Neural cell (in vitro differentiated cells): ENCODE results near the gene TBATA.

Experiments used
- CTCF ChIP-seq: fragments of 450-650 bp; IDR thresholded peaks from 2 replicates; pipeline ENCODE4 v1.5.1; 2014; ENCODE audit warnings: antibody characterized with exemption, mild to moderate bottlenecking, moderate library complexity; ENCODE audit not compliant: poor library complexity, severe bottlenecking
- EP300 ChIP-seq: fragments of 450-650 bp; conservative IDR thresholded peaks from 2 replicates; pipeline ENCODE4 v1.6.1; 2014; ENCODE audit warnings: antibody characterized with exemption, mild to moderate bottlenecking, moderate library complexity; ENCODE audit not compliant: poor library complexity, severe bottlenecking
- EZH2 ChIP-seq: fragments of 200-600, 300-800 bp; shearing (Covaris generic), sonication (generic); IDR thresholded peaks from 2 replicates; pipeline ENCODE4 v1.6.1; 2014; ENCODE audit warnings: antibody characterized with exemption, low read length, borderline replicate concordance, mild to moderate bottlenecking; ENCODE audit not compliant: insufficient read depth, poor library complexity, severe bottlenecking
- MXI1 ChIP-seq: fragments of 450-650 bp; conservative IDR thresholded peaks from 2 replicates; pipeline ENCODE4 v1.6.1; 2014; ENCODE audit warnings: antibody characterized with exemption, mild to moderate bottlenecking; ENCODE audit not compliant: poor library complexity, severe bottlenecking
- POLR2AphosphoS5 ChIP-seq: IDR thresholded peaks from 2 replicates; pipeline ENCODE4 v1.6.1; 2012

GRCh38 chr10:70751356-70751755 is 33.8 kb downstream of the TBATA start:
- no peak for TF ChIP-seq MXI1
- TF ChIP-seq POLR2AphosphoS5 = no peak
- TF ChIP-seq CTCF = no peak
- no peak for TF ChIP-seq EZH2
- no peak for TF ChIP-seq EP300
